Osteoblast (primary cell): ENCODE data around the gene AFMID. TPM values are rescaled to one million over a fixed set of nuclear protein-coding genes. Genes with fewer than 3 reads are reported as not detected.

Experiments
- DNase-seq: peaks from one replicate; pipeline ENCODE4 v3.0.0; 2011; ENCODE audit warnings: low spot score, mixed read lengths; ENCODE audit not compliant: insufficient read length; ENCODE audit errors: missing footprints
- H2AFZ ChIP-seq: 2 replicates; pipeline ENCODE4 v1.6.0; 2011; ENCODE audit warnings: mild to moderate bottlenecking, low read length
- H3K27ac ChIP-seq: 2 replicates; pipeline ENCODE4 v1.5.1; 2011; ENCODE audit warnings: mild to moderate bottlenecking, low read depth, low read length, moderate library complexity
- H3K27me3 ChIP-seq: 2 replicates; pipeline ENCODE4 v1.6.0; 2012; ENCODE audit warnings: mild to moderate bottlenecking, control low read depth, inconsistent platforms, low read length, moderate library complexity; ENCODE audit not compliant: insufficient read depth
- H3K36me3 ChIP-seq: 2 replicates; pipeline ENCODE4 v1.5.1; 2011; ENCODE audit warnings: mild to moderate bottlenecking, low read length, control low read depth, moderate library complexity; ENCODE audit not compliant: insufficient read depth
- H3K4me1 ChIP-seq: 2 replicates; pipeline ENCODE4 v1.5.1; 2011; ENCODE audit warnings: mild to moderate bottlenecking, low read length, control low read depth, moderate library complexity; ENCODE audit not compliant: insufficient read depth
- H3K4me2 ChIP-seq: 2 replicates; pipeline ENCODE4 v1.6.0; 2011; ENCODE audit warnings: mild to moderate bottlenecking, low read length; ENCODE audit not compliant: insufficient read depth
- H3K4me3 ChIP-seq: fragments of 200-600 bp; sonication (generic); 3 replicates; pipeline ENCODE4 v1.5.1; 2012; ENCODE audit warnings: mild to moderate bottlenecking, low read length, inconsistent platforms; ENCODE audit not compliant: insufficient read depth
- H3K79me2 ChIP-seq: 2 replicates; pipeline ENCODE4 v1.6.0; 2012; ENCODE audit warnings: mild to moderate bottlenecking, low read length, control low read depth, inconsistent platforms; ENCODE audit not compliant: insufficient read depth
- H3K9me3 ChIP-seq: 2 replicates; pipeline ENCODE4 v1.5.1; 2011; ENCODE audit warnings: low read depth, low read length, control low read depth
- H4K20me1 ChIP-seq: 2 replicates; pipeline ENCODE4 v1.6.0; 2012; ENCODE audit warnings: mild to moderate bottlenecking, low read length, control low read depth; ENCODE audit not compliant: insufficient read depth
- total RNA-seq: library from RNA; depleted of rRNA; stranded (reverse); fragments of >200 nt; gene quantifications from 2 replicates; pipeline ENCODE4 v1.2.3, GENCODE V29; 2012
- TF ChIP-seq, protein P1 (sequence below): IDR thresholded peaks from 2 replicates; pipeline ENCODE4 v1.5.1; 2011; ENCODE audit warnings: mild to moderate bottlenecking, low read depth, low read length, moderate library complexity; ENCODE audit errors: extremely low read depth

Gene AFMID
- total RNA-seq, 1 donor, result 23.2 TPM

DNA sequence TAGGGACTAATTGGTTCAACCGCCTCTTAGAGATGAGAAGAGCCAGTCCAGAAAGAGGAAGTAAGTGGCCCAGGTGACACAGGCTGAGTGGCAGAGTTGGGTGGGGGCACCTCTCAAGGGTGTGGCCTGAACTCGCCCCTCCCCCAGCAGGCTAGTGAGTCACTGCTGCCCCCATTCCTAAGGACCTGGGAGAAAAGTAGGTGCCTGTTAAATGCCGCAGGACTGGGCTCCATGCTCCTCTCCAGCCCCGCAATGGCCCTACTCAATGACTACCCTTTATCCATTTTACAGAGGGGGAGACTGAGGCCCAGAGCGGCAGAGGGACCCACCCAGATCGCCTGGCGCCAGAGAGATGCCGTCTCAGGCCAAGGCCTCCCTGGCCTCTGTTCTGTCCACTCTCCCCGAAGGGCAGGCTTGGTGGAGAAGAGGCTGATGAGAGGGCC is 52.3 kb downstream of the AFMID start:
- no peak overlapping the region for H3K27ac ChIP-seq
- DNase-seq, result peak; percentile 64
- no peaks in the 10 kb centered on the region for H4K20me1 ChIP-seq
- H3K4me1 ChIP-seq, result no peaks in the 10 kb centered on the region
- H3K36me3 ChIP-seq, result no peaks in the 10 kb centered on the region
- no peak overlapping the region for H2AFZ ChIP-seq
- no peak overlapping the region for H3K4me3 ChIP-seq
- TF ChIP-seq, protein P1, sequence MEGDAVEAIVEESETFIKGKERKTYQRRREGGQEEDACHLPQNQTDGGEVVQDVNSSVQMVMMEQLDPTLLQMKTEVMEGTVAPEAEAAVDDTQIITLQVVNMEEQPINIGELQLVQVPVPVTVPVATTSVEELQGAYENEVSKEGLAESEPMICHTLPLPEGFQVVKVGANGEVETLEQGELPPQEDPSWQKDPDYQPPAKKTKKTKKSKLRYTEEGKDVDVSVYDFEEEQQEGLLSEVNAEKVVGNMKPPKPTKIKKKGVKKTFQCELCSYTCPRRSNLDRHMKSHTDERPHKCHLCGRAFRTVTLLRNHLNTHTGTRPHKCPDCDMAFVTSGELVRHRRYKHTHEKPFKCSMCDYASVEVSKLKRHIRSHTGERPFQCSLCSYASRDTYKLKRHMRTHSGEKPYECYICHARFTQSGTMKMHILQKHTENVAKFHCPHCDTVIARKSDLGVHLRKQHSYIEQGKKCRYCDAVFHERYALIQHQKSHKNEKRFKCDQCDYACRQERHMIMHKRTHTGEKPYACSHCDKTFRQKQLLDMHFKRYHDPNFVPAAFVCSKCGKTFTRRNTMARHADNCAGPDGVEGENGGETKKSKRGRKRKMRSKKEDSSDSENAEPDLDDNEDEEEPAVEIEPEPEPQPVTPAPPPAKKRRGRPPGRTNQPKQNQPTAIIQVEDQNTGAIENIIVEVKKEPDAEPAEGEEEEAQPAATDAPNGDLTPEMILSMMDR, result no peak
- no peaks in the 10 kb centered on the region for H3K9me3 ChIP-seq
- no peak overlapping the region for H3K4me2 ChIP-seq
- no peaks in the 10 kb centered on the region for H3K27me3 ChIP-seq
- H3K79me2 ChIP-seq, result no peaks in the 10 kb centered on the region

DNA sequence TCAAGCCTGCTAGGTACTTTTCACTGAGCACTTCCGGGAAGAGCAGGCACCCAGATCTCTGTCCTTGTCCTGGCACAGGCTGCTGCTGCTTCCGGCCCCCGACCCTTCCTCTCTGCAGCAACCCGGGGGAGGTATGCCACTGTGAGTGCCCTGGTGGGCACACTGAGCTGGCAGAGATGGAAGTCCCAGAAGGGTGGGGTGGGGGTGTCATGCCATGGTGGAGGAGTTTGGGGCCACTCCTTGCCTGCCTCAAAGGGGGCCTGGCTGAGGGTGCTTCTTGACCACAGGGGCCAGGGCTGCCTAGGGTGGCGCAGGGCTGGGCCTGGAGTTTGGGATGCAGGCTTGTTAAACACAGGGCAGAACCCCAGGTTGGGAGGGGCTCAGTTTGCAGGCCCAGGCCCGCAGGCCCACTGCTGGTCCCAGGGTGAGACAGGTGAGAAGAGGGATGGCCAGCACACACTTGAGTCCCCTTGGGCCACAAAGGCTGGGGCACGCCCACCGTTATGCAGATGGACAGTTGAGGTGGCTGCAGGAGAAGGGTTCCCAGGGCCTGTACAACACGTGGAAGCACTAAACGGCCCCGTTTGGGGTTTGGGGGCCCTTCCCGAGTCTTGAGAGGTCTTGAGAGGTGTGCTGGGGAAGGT is 53.0 kb downstream of the AFMID start:
- DNase-seq, result peak; percentile 77
- no peaks in the 10 kb centered on the region for H3K9me3 ChIP-seq
- no peaks in the 10 kb centered on the region for H4K20me1 ChIP-seq
- H3K36me3 ChIP-seq, result no peaks in the 10 kb centered on the region
- H3K27ac ChIP-seq, result no peak overlapping the region
- H3K4me2 ChIP-seq, result no peak overlapping the region
- H3K4me3 ChIP-seq, result no peak overlapping the region
- no peaks in the 10 kb centered on the region for H3K27me3 ChIP-seq
- TF ChIP-seq, protein P1, result no peak
- H3K79me2 ChIP-seq, result no peaks in the 10 kb centered on the region
- no peaks in the 10 kb centered on the region for H3K4me1 ChIP-seq
- H2AFZ ChIP-seq, result no peak overlapping the region

DNA sequence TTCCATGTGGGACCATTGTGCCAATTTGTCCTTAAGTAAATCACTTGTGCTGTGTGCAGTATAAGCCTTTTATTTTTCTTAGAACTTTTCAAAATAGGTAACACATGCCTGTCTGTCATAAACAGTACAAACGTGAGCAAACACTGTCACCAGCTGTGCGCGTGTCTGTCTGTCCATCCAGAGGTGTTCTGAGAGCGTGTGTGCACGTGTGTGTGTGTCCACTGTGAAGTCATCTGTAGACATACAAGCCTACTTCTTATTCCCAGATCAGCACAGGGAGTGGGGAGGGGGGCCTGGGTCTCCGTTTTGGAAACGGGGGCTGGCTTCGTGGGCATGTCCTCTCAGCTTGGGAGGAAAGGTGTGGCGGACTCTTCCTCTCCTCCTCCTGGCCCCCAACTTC is 53.7 kb downstream of the AFMID start:
- Histone ChIP-seq H2AFZ (no peak overlapping the region), H4K20me1 (no peaks in the 10 kb centered on the region), H3K4me1 (no peaks in the 10 kb centered on the region), H3K36me3 (no peaks in the 10 kb centered on the region), H3K4me2 (no peak overlapping the region), H3K27me3 (no peaks in the 10 kb centered on the region), H3K4me3 (no peak overlapping the region), H3K27ac (no peak overlapping the region), H3K79me2 (no peaks in the 10 kb centered on the region), H3K9me3 (no peaks in the 10 kb centered on the region)
- DNase-seq, result no peak
- TF ChIP-seq, protein P1, result no peak

DNA sequence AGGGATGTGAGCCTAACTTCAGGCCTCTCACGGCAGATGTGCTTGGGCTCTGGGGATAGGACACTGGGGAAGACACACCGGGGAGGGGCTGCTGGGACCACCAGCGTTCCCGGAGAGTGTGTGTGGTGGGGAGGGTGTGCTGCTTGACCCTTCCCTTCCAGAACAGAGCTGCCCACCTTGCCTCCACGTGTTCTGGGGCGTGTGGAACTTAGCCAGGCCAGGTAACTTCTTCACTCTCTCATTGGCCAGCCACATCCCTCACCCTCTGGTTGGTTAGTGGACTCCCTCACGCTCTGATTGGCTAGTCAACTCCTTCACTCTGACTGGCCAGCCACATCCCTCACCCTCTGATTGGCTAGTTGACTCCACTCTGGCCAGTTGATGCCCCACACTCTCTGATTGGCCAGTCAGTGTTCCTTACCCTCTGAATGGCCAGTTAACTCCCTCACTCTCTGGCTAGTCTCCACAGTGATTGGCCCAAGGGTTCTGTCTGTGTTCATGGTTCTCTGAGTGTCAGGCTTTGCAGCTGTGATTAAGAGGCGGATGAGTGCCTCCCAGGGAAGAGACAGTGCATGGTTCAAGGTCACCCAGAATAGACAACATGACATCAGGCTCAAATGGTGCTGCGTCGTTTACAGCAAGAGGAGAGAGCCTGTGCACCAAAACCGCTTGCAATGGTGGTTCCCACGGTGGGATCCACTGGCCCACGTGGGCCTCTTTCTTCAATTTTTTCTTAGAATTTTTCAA is 54.3 kb downstream of the AFMID start:
- TF ChIP-seq, protein P1, result no peak
- Histone ChIP-seq H4K20me1 (no peaks in the 10 kb centered on the region), H3K36me3 (no peaks in the 10 kb centered on the region), H3K9me3 (no peaks in the 10 kb centered on the region), H3K4me3 (no peak overlapping the region), H3K27ac (no peak overlapping the region), H3K4me2 (no peak overlapping the region), H3K4me1 (no peaks in the 10 kb centered on the region), H2AFZ (no peak overlapping the region), H3K79me2 (no peaks in the 10 kb centered on the region), H3K27me3 (no peaks in the 10 kb centered on the region)
- peak; percentile 84 for DNase-seq
